ENCODE measurements around the gene LRRN2.

Gene LRRN2

GRCh38 chr1:204712708-204713430 is 27.3 kb upstream of the LRRN2 start:
- DNase-seq (ENCODE audit: low read depth in 4 of 4, low spot score in 1 of 4): no peak

DNA sequence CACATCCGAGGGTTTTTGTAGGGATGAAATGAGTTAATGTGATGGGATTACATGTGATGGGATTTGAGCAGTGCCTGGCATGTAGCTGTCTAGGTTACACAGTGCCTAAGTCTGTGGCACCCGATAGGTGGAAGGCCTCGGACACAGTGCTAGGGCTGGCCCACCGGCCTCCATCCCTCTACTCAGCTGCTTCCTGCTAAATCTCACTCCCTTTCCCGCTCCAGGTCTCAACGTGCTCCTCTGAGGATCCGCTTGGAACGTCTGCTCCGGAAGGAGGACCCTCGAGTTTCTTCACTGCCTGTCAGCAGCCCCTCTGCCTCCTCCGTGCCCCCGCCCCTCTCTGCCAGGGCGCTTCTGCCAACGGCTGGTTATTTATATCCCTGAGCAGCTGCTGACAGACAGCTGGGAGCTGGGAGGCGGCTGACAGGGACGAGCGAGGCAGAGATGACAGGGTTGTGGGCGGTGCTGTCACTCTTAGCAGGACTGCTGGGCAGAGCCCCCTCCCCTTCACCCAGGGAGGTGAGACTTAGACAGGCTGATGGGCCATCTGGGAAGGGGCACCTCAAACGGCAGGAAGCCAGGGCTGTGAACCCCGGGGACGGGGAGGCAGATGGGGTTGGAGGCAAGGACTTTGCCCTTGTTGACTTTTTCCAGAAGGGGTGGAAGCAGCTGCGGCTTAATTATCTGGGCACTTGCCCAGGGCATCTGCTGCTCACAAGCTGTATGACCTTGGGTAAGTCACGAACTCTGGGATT is 26.6 kb upstream of the LRRN2 start:
- DNase-seq (ENCODE audit: low read depth in 4 of 4, low spot score in 1 of 4): no peak

GRCh38 chr1:204711103-204711946 is 25.8 kb upstream of the LRRN2 start:
- DNase-seq (ENCODE audit: low read depth in 4 of 4, low spot score in 1 of 4): no peak

GRCh38 chr1:204709960-204710912 is 24.7 kb upstream of the LRRN2 start:
- no peak for DNase-seq (ENCODE audit: low read depth in 4 of 4, low spot score in 1 of 4)

- DNase-seq (ENCODE audit: low read depth in 4 of 4, low spot score in 1 of 4): no peak
Measured at GRCh38 chr1:204709021-204709420, 23.5 kb upstream of the LRRN2 start.

- DNase-seq (ENCODE audit: low read depth in 4 of 4, low spot score in 1 of 4): no peak
Measured at GRCh38 chr1:204706838-204707509, 21.4 kb upstream of the LRRN2 start.

DNA sequence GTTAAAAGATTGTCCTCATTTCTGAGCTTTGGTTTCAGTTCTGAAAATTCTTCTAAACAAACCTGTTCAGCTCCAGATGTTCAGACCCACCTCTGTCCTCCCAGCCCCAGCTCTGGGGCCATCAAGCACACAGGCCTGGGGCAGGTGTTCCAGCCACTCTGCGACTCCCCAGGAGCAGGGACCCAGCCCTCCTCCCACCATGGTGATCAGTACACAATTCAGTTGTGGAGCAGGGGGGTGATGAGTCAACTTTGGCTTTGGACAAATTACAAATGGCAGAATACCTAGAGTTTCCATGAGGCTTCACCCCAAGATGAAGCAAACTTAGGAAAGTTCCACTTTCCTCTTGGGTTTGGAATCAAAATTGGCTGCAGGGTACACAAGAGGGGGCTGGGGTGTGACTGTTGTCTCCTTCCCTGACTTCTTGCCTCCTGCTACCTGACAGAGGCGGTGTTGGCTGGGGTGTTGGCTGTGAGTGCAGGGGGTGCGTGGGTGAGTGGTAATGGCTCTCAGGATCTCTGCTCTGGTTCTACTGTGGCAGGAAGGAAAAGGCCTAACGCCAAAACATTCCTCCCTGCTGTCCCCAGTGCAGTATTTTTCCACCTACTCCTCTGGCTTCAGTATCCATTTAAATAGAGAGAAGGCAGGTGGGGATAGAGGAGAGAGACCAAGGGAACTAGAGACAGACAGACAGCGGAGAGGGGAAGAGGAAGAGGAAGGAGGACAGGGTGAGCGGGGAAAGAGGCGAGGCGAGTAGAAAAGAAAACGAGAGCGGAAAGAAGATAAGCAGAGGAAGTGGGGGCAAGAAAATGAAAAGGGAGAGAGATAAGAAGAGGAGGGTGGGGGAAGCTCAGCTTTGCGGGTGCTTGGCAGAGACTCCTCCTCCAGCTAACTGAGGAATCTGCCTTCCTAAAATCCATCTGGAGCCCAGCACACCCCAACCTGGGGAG is 20.6 kb upstream of the LRRN2 start:
- no peak for DNase-seq (ENCODE audit: low read depth in 4 of 4, low spot score in 1 of 4)

DNA sequence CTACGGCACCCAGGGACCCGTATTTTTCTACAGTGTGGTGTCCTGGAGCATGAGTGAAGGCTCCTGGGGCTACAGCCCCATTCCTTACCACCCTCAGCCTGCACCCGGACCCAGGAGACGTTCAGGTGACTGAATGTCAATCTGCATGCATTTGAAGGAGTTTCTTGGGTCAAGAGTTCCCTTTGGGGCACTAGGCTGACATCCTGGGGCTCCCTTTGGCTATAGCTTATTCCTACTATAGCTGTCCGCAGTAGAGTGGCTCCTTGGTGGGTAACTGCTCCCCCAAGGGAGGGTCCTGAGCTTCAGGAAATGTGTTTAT is 19.9 kb upstream of the LRRN2 start:
- DNase-seq (ENCODE audit: low read depth in 4 of 4, low spot score in 1 of 4): no peak

DNA sequence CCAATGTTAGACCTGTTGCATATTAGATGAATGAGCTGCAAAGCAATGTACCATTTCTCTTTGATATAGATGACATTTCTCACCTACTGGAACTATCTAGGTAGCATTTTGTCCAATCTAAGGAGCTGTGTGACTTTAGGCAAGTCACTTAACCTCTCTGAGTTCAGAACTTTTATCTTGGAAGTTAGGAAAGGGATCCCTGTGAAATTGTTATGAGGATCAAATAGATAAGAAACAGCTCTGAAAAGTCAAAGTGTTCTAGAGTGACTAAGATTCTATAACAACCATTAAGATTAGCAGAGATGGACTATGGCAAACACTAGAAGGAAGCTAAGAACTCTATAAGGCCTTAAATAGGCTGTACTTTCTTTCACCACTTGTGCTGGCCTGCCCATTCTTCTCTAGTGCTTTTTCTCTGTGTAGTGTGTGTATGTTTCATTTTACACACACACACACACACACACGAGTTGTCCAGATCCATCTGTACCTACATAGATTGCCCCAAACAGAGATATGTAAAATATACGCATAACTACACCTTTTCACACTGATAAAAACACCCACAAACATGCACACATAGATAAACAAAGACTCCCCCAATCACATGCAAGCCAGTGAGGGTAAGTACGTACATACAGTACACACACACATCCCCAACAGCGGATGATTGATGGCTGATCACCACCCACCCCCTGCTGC is 19.4 kb upstream of the LRRN2 start:
- DNase-seq (ENCODE audit: low read depth in 4 of 4, low spot score in 1 of 4): no peak

DNA sequence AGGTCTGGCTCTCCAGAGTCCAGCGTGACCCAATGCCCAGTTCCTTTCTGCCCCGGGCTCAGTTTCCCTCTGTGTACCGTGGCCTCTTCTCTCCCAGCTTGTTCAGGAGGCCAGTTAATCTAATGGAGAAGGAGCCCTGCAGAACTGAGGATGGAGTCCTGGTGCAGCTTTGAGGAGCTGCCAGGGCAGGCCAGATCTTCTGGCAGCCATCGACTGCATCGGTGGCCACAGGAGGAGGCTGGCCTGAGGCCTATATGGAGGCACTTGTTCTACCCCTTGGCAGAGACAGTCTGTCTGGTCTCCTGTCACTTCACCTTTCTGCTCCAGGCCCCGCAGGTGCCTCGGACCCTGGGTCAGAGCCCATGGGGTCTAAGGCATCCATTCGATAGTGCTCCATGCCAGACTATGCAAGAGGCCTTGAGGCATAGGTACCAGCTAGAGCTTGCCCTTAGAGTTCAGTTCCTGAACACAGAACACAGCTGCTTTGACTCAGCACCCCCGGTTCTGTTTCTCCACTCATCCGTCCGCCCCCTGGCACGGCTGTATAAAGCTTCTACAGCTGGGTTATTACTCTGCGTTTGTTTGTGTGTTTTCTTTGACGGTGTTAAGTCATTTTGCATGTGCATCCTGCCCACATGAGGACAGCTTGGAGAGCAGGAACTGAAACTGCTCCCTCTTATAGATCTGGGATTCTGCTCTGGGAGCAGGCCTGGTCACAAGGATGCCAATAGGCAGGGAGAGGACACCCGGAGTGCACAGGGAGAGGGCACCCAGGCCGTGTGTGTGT is 18.5 kb upstream of the LRRN2 start:
- DNase-seq (ENCODE audit: low read depth in 4 of 4, low spot score in 1 of 4): no peak

DNA sequence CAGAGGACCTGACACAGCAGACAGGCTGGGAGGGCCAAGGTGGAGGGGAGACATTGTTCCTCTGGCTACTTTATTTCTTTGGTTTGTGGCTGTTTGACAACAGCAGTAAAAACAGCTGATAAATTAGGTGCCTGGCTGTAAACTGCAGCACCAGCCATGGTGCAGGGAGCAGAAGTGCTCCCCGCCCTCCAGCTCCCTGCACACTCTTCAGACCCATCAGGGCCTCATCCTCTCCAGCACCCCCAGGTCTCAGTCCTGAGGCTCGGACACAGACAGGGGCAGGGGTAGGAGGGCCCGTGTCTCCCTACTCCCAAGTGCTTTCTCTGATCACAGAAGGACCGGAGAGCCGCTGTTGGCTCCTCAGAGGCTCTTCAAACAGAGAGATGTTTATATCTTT is 17.7 kb upstream of the LRRN2 start:
- no peak for DNase-seq (ENCODE audit: low read depth in 4 of 4, low spot score in 1 of 4)

GRCh38 chr1:204702552-204703267 is 17.2 kb upstream of the LRRN2 start:
- no peak for DNase-seq (ENCODE audit: low read depth in 4 of 4, low spot score in 1 of 4)

GRCh38 chr1:204701229-204701628 is 15.7 kb upstream of the LRRN2 start:
- DNase-seq (ENCODE audit: low read depth in 4 of 4, low spot score in 1 of 4): no peak

- DNase-seq (ENCODE audit: low read depth in 4 of 4, low spot score in 1 of 4): no peak
Measured at GRCh38 chr1:204697893-204698292, 12.4 kb upstream of the LRRN2 start.

DNA sequence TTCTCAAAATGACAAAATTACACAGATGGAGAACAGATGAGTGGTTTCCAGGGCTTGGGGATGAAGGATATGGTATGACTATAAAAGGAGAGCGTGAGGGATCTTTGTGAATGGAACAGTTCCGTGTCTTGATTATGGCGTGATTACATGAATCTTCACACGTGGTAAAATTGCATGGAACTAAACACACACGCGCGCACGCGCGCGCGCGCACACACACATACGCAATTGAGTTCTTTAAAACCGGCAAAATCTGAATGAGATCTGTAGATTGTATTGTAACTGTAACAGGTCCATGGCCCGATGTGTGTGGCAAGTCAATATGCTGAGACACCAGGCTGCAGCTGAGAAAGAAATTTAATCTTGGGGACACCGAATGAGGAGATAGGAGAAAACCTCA is 11.1 kb upstream of the LRRN2 start:
- DNase-seq (ENCODE audit: low read depth in 4 of 4, low spot score in 1 of 4): no peak

GRCh38 chr1:204695692-204696091 is 10.2 kb upstream of the LRRN2 start:
- no peak for DNase-seq (ENCODE audit: low read depth in 4 of 4, low spot score in 1 of 4)

- no peak for DNase-seq (ENCODE audit: low read depth in 4 of 4, low spot score in 1 of 4)
Measured at GRCh38 chr1:204694145-204694544, 8.6 kb upstream of the LRRN2 start.
